AG09309 (cell line): Measurements from ENCODE around the gene CHD1.
"Not testable (repeated sequence)": the region's sequence is repeated elsewhere in the genome, so short reads cannot be mapped to it uniquely, and the experiment has no call there.

Experiments used
- DNase-seq: peaks from one replicate; pipeline ENCODE4 v3.0.0-alpha.2; 2010; ENCODE audit warnings: low read depth
- H3K4me3 ChIP-seq: 2 replicates; pipeline ENCODE4 v1.5.1; 2011; ENCODE audit warnings: mild to moderate bottlenecking, low read depth, low read length, moderate library complexity; ENCODE audit not compliant: control insufficient read depth
- CTCF ChIP-seq: IDR thresholded peaks from 2 replicates; pipeline ENCODE4 v1.5.1; 2011; ENCODE audit warnings: mild to moderate bottlenecking, low read depth, low read length, inconsistent platforms; ENCODE audit not compliant: insufficient read depth, control insufficient read depth; ENCODE audit errors: missing control alignments

The CHD1 gene

DNA sequence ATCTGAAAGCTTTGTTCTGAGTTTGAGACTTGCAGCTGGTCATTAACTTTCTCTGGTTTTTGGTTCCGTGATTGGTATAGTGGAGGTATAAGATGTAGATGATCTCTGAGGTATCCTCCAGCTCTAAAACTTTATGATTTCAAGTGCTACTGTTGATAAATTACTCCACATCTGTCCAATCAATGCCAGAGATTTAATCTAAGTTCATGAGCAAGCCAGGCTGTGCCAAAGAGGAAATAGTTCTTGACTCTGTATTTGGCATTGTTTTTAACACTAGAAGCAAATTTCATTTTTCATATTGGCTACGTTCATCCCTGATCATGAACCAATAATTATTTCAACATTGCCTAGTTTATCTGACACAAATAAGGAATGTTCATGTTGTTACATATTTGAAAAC, 28.5 kb upstream of the CHD1 start:
- DNase-seq, result no peak
- no peak for TF ChIP-seq CTCF
- H3K4me3 ChIP-seq, result no peak overlapping the region

- DNase-seq, H3K4me3 ChIP-seq: not testable (repeated sequence)
These were observed 27.1 kb upstream of the CHD1 start for GRCh38 chr5:98955888-98956287.

DNA sequence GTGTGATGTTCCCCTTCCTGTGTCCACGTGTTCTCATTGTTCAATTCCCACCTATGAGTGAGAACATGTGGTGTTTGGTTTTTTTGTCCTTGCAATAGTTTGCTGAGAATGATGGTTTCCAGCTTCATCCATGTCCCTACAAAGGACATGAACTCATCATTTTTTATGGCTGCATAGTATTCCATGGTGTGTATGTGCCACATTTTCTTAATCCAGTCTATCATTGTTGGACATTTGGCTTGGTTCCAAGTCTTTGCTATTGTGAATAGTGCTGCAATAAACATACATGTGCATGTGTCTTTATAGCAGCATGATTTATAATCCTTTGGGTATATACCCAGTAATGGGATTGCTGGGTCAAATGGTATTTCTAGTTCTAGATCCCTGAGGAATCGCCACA, 26.7 kb upstream of the CHD1 start:
- DNase-seq, H3K4me3 ChIP-seq: not testable (repeated sequence)

GRCh38 chr5:98954392-98955028, 25.7 kb upstream of the CHD1 start:
- H3K4me3 ChIP-seq, result no peak overlapping the region
- TF ChIP-seq CTCF, result no peak
- no peak for DNase-seq

DNA sequence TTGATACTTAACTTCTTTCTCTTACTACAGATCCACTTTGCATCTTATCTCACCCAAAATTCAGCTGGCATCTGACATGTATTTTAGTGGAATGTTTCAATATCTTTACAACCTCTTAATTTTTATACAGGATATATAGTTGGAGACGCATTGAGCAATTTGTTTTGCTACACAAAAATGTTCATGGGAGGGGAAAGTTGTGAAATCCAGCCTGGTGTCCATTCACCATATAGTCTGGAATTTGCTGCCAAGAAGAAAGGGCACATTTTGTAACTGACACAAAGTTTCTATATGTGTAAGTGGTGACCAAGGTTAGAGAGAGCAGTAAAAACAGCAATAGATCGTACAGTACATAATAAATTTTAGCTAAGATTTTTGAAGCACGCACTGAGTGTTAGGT, 14.0 kb upstream of the CHD1 start:
- no peak for TF ChIP-seq CTCF
- no peak for DNase-seq
- no peak overlapping the region for H3K4me3 ChIP-seq

DNA sequence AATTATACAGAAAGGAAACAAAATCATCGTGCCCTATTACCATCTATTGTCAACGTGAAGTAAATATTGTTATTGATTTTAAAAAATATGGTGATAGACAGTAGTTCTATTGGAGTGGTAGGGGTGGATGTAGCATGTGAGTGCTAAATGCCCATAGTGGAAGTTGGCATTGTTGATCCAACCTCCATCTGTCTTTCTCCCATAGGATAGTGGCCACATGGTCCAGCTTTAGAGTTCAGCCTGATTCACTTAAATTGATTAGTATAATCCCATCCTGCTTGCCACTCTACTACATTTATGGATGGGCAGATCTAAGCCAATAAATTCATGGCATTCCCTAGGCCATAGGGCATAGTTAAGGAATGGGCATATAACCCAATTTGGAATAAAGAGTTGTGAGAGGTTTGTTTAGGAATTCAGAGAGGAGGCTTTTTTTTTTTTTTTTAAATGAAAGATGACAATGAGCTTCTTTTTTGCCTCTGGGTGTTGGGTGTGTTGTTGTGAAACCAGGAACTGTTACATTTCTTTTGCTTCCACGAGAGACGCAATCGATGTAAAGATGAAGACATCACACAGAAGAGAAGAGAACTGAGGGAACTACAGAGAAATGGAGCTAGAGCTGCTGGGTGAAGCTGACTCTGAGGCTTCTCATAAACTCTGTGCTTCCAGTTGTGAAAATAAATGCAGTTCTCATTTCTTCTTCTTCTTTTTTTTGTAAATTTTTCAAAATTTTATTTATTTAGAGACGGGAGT, 12.5 kb upstream of the CHD1 start:
- DNase-seq, result no peak
- no peak overlapping the region for H3K4me3 ChIP-seq

GRCh38 chr5:98940581-98940980, 11.8 kb upstream of the CHD1 start:
- no peak for TF ChIP-seq CTCF
- no peak for DNase-seq
- H3K4me3 ChIP-seq, result no peak overlapping the region

More for the DNA sequence above, 12.5 kb upstream of the CHD1 start:
- no peak for TF ChIP-seq CTCF
